ENCODE results near the gene CEBPZ.
"Not testable (repeated sequence)": the region's sequence is repeated elsewhere in the genome, so short reads cannot be mapped to it uniquely, and the experiment has no call there.

GRCh38 chr2:37205071-37205661, 26.2 kb downstream of the CEBPZ start:
- TF ChIP-seq, protein P1, sequence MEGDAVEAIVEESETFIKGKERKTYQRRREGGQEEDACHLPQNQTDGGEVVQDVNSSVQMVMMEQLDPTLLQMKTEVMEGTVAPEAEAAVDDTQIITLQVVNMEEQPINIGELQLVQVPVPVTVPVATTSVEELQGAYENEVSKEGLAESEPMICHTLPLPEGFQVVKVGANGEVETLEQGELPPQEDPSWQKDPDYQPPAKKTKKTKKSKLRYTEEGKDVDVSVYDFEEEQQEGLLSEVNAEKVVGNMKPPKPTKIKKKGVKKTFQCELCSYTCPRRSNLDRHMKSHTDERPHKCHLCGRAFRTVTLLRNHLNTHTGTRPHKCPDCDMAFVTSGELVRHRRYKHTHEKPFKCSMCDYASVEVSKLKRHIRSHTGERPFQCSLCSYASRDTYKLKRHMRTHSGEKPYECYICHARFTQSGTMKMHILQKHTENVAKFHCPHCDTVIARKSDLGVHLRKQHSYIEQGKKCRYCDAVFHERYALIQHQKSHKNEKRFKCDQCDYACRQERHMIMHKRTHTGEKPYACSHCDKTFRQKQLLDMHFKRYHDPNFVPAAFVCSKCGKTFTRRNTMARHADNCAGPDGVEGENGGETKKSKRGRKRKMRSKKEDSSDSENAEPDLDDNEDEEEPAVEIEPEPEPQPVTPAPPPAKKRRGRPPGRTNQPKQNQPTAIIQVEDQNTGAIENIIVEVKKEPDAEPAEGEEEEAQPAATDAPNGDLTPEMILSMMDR (IDR thresholded peaks at IDR 0.05; ENCODE audit: insufficient read depth, low read length, poor library complexity, severe bottlenecking) = not testable (repeated sequence)
- TF ChIP-seq EZH2phosphoT487 (conservative IDR thresholded peaks at IDR 0.05; ENCODE audit: low read length) = not testable (repeated sequence)

All from SU-DHL-6 (cell line).